HG03439 (cell line): ENCODE measurements around the gene EPAS1.

Experiments used
- ATAC-seq: cut with Tn5 transposase; IDR thresholded peaks from one replicate; pipeline ENCODE4 v1.9.1; 2021; ENCODE audit warnings: mild to moderate bottlenecking, moderate library complexity; ENCODE audit not compliant: unreplicated experiment

The EPAS1 gene

GRCh38 chr2:46337208-46337994 is 40.2 kb downstream of the EPAS1 start:
- no peak for ATAC-seq

GRCh38 chr2:46338674-46339073 is 41.5 kb downstream of the EPAS1 start:
- no peak for ATAC-seq

GRCh38 chr2:46339200-46339599 is 42.0 kb downstream of the EPAS1 start:
- ATAC-seq, result no peak

- ATAC-seq, result no peak
Measured at GRCh38 chr2:46339676-46340459, 42.7 kb downstream of the EPAS1 start.

- ATAC-seq, result no peak
Measured at GRCh38 chr2:46340740-46341420, 43.7 kb downstream of the EPAS1 start.

GRCh38 chr2:46342566-46343315 is 45.5 kb downstream of the EPAS1 start:
- no peak for ATAC-seq

- no peak for ATAC-seq
Measured at GRCh38 chr2:46344706-46345105, 47.5 kb downstream of the EPAS1 start.

- no peak for ATAC-seq
Measured at GRCh38 chr2:46345775-46346174, 48.6 kb downstream of the EPAS1 start.

GRCh38 chr2:46346719-46347118 is 49.5 kb downstream of the EPAS1 start:
- ATAC-seq, result no peak

- no peak for ATAC-seq
Measured at GRCh38 chr2:46347648-46348280, 50.6 kb downstream of the EPAS1 start.

- ATAC-seq, result no peak
Measured at GRCh38 chr2:46349115-46349547, 51.9 kb downstream of the EPAS1 start.

- no peak for ATAC-seq
Measured at GRCh38 chr2:46350029-46350689, 53.0 kb downstream of the EPAS1 start.

GRCh38 chr2:46351098-46351749 is 54.0 kb downstream of the EPAS1 start:
- no peak for ATAC-seq

GRCh38 chr2:46351750-46352138 is 54.5 kb downstream of the EPAS1 start:
- no peak for ATAC-seq

GRCh38 chr2:46352621-46353020 is 55.4 kb downstream of the EPAS1 start:
- ATAC-seq, result no peak

GRCh38 chr2:46353509-46353908 is 56.3 kb downstream of the EPAS1 start:
- no peak for ATAC-seq

- ATAC-seq, result no peak
Measured at GRCh38 chr2:46355756-46356155, 58.5 kb downstream of the EPAS1 start.

- ATAC-seq, result no peak
Measured at GRCh38 chr2:46356991-46357390, 59.8 kb downstream of the EPAS1 start.

- no peak for ATAC-seq
Measured at GRCh38 chr2:46358713-46359112, 61.5 kb downstream of the EPAS1 start.
